Stimulated activated CD8-positive, alpha-beta memory T cell treated with anti-CD3 and anti-CD28 coated beads, Interleukin-12 subunit alpha, Interleukin-12 subunit beta, amount 100 ng/mL, for 24 hours (primary cell): ENCODE data around the gene GRWD1.

ENCODE experiments used
- DNase-seq: peaks from one replicate; pipeline ENCODE4 v3.0.0-alpha.2; 2020; ENCODE audit errors: extremely low read depth

The GRWD1 gene

GRCh38 chr19:48424694-48425219 is 21.0 kb upstream of the GRWD1 start:
- no peak for DNase-seq

DNA sequence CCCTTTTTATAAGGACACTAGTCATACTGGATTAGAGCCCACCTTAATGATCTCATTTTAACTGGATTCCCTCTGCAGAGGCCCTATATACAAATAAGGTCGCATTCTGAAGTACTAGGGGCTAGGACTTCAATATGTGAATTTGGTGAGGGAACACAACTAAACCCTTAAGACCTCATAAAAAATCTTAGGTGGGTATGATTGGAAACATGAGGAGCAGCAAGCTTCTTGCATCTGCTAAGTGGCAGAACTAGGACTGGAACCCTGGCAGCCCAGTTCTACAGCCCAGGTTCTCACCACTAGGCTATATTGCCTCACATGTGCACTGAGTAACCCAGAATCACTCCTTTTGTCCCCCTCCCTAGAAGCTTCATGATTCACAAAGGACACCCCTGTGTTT is 17.1 kb upstream of the GRWD1 start:
- DNase-seq, result no peak

- DNase-seq, result no peak
Measured at GRCh38 chr19:48433337-48433736, 12.4 kb upstream of the GRWD1 start.

- DNase-seq, result no peak
Measured at GRCh38 chr19:48436586-48436985, 9.2 kb upstream of the GRWD1 start.

GRCh38 chr19:48441360-48442050 is 4.3 kb upstream of the GRWD1 start:
- no peak for DNase-seq

DNA sequence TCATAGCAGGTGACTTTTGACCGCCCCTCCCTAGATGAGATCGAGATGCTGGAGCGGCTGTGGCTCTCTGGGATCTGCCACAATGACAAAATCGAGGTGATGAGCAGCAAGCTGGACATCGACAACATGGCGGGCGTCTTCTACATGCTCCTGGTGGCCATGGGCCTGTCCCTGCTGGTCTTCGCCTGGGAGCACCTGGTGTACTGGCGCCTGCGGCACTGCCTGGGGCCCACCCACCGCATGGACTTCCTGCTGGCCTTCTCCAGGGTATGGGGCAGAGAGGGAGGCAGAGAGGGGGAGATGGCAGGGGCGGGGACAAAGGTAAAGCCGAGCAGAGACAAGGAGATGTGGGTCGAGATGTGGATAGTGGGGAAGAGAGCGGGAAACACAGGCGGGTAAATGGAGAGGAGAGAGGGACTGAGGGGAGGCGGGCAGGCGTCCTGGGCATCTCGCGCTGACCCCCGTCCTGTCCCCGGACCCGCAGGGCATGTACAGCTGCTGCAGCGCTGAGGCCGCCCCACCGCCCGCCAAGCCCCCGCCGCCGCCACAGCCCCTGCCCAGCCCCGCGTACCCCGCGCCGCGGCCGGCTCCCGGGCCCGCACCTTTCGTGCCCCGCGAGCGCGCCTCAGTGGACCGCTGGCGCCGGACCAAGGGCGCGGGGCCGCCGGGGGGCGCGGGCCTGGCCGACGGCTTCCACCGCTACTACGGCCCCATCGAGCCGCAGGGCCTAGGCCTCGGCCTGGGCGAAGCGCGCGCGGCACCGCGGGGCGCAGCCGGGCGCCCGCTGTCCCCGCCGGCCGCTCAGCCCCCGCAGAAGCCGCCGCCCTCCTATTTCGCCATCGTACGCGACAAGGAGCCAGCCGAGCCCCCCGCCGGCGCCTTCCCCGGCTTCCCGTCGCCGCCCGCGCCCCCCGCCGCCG is 3.4 kb upstream of the GRWD1 start:
- DNase-seq, result no peak

DNA sequence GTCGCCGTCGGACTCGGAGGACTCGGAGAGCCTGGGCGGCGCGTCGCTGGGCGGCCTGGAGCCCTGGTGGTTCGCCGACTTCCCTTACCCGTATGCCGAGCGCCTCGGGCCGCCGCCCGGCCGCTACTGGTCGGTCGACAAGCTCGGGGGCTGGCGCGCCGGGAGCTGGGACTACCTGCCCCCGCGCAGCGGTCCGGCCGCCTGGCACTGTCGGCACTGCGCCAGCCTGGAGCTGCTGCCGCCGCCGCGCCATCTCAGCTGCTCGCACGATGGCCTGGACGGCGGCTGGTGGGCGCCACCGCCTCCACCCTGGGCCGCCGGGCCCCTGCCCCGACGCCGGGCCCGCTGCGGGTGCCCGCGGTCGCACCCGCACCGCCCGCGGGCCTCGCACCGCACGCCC is 2.5 kb upstream of the GRWD1 start:
- DNase-seq, result no peak

GRCh38 chr19:48443731-48444128 is 2.1 kb upstream of the GRWD1 start:
- no peak for DNase-seq

GRCh38 chr19:48444129-48444935 is 1.5 kb upstream of the GRWD1 start:
- DNase-seq, result no peak

DNA sequence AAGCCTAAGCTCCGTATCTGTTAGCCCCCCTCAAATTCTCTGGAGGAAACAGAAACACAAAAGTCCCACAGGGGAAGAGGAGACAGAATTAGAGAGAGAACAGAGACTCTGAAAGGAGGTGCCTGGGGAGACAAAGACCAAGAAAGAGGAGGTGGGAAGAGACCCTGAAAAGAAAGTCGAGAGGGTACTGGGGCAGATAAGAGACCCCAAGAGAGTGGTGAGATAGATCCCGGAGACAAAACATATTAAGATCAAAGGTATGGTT is 915 bp upstream of the GRWD1 start:
- no peak for DNase-seq

- no peak for DNase-seq
Measured at GRCh38 chr19:48445256-48445605, 552 bp upstream of the GRWD1 start.

- DNase-seq, result no peak
Measured at GRCh38 chr19:48446579-48446978, 796 bp downstream of the GRWD1 start.

GRCh38 chr19:48448563-48448962 is 2.8 kb downstream of the GRWD1 start:
- DNase-seq, result no peak

DNA sequence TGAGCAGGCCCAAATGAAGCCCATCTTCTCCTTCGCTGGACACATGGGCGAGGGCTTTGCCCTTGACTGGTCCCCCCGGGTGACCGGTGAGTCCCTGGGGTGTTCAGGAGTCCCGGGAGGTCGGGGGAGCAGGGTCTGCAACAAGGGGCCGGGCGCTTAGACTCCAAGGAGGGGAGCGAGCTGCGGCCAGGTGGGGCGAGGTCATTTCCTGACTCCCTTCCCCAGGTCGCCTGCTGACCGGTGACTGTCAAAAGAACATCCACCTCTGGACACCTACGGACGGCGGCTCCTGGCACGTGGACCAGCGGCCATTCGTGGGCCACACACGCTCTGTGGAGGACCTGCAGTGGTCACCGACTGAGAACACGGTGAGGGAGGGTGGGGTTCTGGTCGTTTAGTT is 4.7 kb downstream of the GRWD1 start:
- DNase-seq, result no peak

GRCh38 chr19:48450863-48451262 is 5.1 kb downstream of the GRWD1 start:
- no peak for DNase-seq

DNA sequence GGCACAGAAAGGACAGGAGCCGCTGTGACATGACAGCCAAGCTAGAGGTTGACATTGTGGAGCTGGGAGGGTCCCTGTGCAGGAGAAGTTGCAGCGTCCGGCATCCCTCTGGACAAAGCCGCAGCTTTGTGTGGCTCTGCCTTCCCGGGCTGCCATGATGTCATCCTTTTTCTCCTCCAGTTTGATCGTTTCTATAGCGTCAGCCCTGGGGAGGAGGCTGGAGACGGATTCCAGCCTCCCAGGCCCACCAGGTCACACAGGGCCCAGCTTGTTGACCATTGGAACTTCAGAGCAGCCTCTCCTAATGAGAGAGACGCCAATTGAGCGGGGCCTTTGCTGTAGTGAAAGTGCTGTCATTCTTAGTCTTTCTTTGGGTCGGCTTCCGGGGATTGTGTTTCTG is 5.8 kb downstream of the GRWD1 start:
- DNase-seq, result no peak

DNA sequence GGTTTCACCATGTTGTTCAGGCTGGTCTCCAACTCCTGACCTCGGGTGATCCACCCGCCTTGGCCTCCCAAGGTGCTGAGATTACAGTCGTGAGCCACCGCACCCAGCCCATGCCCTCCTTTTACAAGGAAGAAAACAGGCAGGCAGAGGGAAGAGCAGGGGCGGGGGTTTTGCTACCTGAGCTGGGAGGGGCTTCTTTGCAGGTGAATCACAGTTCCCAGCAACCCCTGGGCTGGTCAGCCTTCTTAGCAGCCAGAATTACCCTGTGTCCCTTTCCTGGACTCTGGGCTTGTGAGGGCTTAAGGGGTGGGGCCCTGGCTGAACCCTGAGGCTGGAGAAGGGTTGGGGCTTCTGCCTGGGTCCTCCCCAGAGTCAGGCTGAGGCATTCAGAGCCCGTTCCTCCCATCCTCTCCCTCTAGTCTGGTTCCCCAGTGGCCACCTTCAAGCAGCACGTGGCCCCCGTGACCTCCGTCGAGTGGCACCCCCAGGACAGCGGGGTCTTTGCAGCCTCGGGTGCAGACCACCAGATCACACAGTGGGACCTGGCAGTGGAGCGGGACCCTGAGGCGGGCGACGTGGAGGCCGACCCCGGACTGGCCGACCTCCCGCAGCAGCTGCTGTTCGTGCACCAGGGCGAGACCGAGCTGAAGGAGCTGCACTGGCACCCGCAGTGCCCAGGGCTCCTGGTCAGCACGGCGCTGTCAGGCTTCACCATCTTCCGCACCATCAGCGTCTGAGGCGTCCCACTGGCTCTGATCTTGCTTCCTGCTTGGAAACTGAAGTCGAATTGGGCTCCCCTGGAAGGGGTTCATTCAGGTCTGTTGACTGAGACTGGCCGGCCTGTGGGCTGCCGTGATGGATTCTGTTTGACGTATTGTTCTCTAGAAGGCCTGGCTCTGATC is 6.8 kb downstream of the GRWD1 start:
- DNase-seq, result no peak

DNA sequence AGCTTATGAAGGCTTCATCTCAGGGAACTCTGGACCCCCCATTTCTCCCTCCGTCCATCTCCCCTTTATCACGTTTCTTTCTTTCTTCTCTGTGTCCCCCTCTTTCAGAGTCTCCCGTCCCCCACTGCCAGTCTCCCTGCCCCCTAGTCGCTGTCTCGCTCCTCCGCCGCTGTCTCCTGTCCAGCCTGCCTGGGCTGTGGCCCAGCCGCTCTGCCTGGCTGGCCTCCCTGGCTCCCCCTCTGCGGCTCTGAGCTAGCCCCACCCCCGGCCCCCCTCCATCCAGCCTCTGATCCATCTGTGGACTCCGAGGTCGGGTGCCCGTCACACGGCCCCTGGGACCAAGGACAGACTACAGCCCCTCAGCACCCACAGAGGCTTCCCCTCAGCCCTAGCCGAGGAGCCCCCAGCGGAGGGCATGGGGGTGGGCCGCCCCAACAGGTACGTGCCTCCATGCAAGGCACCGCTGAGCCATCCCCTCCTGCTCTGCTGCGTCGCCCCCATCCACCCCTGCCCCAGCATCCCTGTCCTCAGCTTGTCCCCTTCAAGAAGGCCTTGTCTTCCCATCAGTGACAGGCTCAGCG is 8.5 kb downstream of the GRWD1 start:
- no peak for DNase-seq

DNA sequence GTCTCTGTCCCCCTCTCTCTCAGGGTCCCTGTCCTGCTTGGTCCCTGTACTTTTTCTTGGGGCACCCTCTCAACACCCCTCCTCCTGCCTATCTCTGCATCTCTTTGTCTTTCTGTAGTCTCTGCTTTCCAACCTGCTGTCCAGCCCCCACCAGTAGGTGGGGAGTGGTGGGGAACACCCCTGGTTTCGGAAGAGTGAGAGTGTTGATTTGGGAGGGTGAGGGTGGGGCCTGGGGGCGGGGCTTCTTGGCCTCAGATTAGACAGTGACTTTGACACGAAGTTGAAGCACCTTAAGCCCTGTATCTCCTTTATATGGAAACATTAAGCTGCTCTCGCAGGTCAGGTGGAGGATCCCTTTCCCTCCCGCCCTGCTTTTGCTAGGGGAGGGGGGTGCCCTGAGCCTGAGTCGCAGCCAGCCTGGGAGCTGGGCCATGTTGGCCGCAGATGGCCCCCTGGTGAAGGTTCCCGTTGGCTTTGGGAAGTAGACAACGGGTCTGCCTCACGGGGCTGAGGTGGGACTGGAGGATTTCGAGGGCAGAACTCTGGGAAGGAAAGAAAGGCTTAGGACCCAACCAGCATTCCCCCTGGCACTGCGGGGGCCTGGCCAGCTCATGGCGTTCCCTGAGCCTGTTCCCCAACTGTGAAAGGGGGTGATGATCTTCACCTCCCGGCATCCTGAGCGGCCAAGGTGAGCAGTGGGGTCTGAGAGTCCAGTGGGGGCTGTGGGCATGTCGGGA is 9.6 kb downstream of the GRWD1 start, which contains the start of gene KCNJ14:
Gene KCNJ14, plus strand, starts transcription at position 404 of the 737 bp plus-strand sequence. CDS start 6,151 bp downstream, outside the sequence.
- DNase-seq, result no peak

GRCh38 chr19:48455908-48456562 is 10.3 kb downstream of the GRWD1 start:
- DNase-seq, result no peak
